ENCODE results near the gene EBI3. TPM values are rescaled to one million over a fixed set of nuclear protein-coding genes. Genes with fewer than 3 reads are reported as not detected.

Gene EBI3
- total and polyA plus RNA-seq, 4 donors = 1.8 to 7.8 (median 2.5) TPM

GRCh38 chr19:4210166-4210731 lies 19.1 kb upstream of the EBI3 start:
- TF ChIP-seq RXRA (IDR thresholded peaks at IDR 0.05) = no peak
- TF ChIP-seq ATF3 (IDR thresholded peaks at IDR 0.05) = no peak
- TF ChIP-seq GABPA (IDR thresholded peaks at IDR 0.05 in 1 of 2, conservative IDR thresholded peaks at IDR 0.05 in 1 of 2) = no peak
- TF ChIP-seq CTCF (IDR thresholded peaks at IDR 0.05; ENCODE audit: low read depth, low read length, missing input control) = no peak
- 87% methylated on average over 15 of the region's 15 CpGs for WGBS
- H3K9ac ChIP-seq (ENCODE audit: low read depth in 1 of 2, low read length in 2 of 2) = no peak overlapping the region
- no peaks in the 10 kb centered on the region for H3K4me1 ChIP-seq (ENCODE audit: control insufficient read depth in 4 of 4, insufficient read depth in 4 of 4, low read length in 3 of 4)
- H3K4me3 ChIP-seq (ENCODE audit: low read depth in 1 of 3, low read length in 3 of 3) = no peak overlapping the region
- no peaks in the 10 kb centered on the region for H3K27me3 ChIP-seq (ENCODE audit: control insufficient read depth in 4 of 4, insufficient read depth in 4 of 4, low read length in 3 of 4)
- no peak overlapping the region for H3K27ac ChIP-seq (ENCODE audit: low read depth in 1 of 2, low read length in 2 of 2)
- no peaks in the 10 kb centered on the region for H3K36me3 ChIP-seq (ENCODE audit: control insufficient read depth in 4 of 4, insufficient read depth in 3 of 4, low read depth in 1 of 4, low read length in 3 of 4)
- no peak for DNase-seq (ENCODE audit: low spot score)
- H3K9me3 ChIP-seq (ENCODE audit: control insufficient read depth in 4 of 4, low read length in 3 of 4) = no peaks in the 10 kb centered on the region

GRCh38 chr19:4213116-4213515 lies 16.2 kb upstream of the EBI3 start:
- H3K9me3 ChIP-seq (ENCODE audit: control insufficient read depth in 4 of 4, low read length in 3 of 4) = no peaks in the 10 kb centered on the region
- H3K27me3 ChIP-seq (ENCODE audit: control insufficient read depth in 4 of 4, insufficient read depth in 4 of 4, low read length in 3 of 4) = no peaks in the 10 kb centered on the region
- no peaks in the 10 kb centered on the region for H3K36me3 ChIP-seq (ENCODE audit: control insufficient read depth in 4 of 4, insufficient read depth in 3 of 4, low read depth in 1 of 4, low read length in 3 of 4)
- no peak for DNase-seq (ENCODE audit: low spot score)
- no peak overlapping the region for H3K27ac ChIP-seq (ENCODE audit: low read depth in 1 of 2, low read length in 2 of 2)
- no peak for TF ChIP-seq ATF3 (IDR thresholded peaks at IDR 0.05)
- TF ChIP-seq NR2F2 (IDR thresholded peaks at IDR 0.05) = no peak
- TF ChIP-seq JUND (IDR thresholded peaks at IDR 0.05) = no peak
- no peak for TF ChIP-seq SP1 (IDR thresholded peaks at IDR 0.05)
- TF ChIP-seq CTCF (IDR thresholded peaks at IDR 0.05; ENCODE audit: low read depth, low read length, missing input control) = no peak
- TF ChIP-seq HNF4A (conservative IDR thresholded peaks at IDR 0.05) = no peak
- no peak for TF ChIP-seq REST (IDR thresholded peaks at IDR 0.05)
- no peak for TF ChIP-seq HNF4G (IDR thresholded peaks at IDR 0.05)
- no peak for TF ChIP-seq RXRA (IDR thresholded peaks at IDR 0.05)
- TF ChIP-seq MAX (IDR thresholded peaks at IDR 0.05) = no peak
- no peak for TF ChIP-seq YY1 (IDR thresholded peaks at IDR 0.05)
- no peak for TF ChIP-seq FOXA2 (IDR thresholded peaks at IDR 0.05)
- TF ChIP-seq ZBTB33 (IDR thresholded peaks at IDR 0.05) = no peak
- no peak for TF ChIP-seq FOXA1 (IDR thresholded peaks at IDR 0.05)
- no peak for TF ChIP-seq GABPA (IDR thresholded peaks at IDR 0.05 in 1 of 2, conservative IDR thresholded peaks at IDR 0.05 in 1 of 2)
- TF ChIP-seq EGR1 (IDR thresholded peaks at IDR 0.05; ENCODE audit: low read depth in 2 of 2) = no peak
- TF ChIP-seq RAD21 (IDR thresholded peaks at IDR 0.05) = no peak
- no peak for TF ChIP-seq TAF1 (conservative IDR thresholded peaks at IDR 0.05)
- no peak overlapping the region for H3K4me3 ChIP-seq (ENCODE audit: low read depth in 1 of 3, low read length in 3 of 3)
- H3K4me1 ChIP-seq (ENCODE audit: control insufficient read depth in 4 of 4, insufficient read depth in 4 of 4, low read length in 3 of 4) = no peaks in the 10 kb centered on the region
- WGBS = 88% methylated on average over 3 of the region's 3 CpGs
- H3K9ac ChIP-seq (ENCODE audit: low read depth in 1 of 2, low read length in 2 of 2) = no peak overlapping the region

All from liver (tissue), 9 donors.